ENCODE measurements around the gene RIPOR2.

- TF ChIP-seq POLR2A (IDR thresholded peaks at IDR 0.05) (no peak), CTCF (IDR thresholded peaks at IDR 0.05) (no peak)
Measured at GRCh38 chr6:24872779-24873178, 63.0 kb downstream of the RIPOR2 start.

Data from Peyer's patch (tissue), 4 donors.